ENCODE results near the gene HMCN2.
A peak's percentile ranks its signal among the peaks of the same experiment; 100 is the strongest.

Gene HMCN2

DNA sequence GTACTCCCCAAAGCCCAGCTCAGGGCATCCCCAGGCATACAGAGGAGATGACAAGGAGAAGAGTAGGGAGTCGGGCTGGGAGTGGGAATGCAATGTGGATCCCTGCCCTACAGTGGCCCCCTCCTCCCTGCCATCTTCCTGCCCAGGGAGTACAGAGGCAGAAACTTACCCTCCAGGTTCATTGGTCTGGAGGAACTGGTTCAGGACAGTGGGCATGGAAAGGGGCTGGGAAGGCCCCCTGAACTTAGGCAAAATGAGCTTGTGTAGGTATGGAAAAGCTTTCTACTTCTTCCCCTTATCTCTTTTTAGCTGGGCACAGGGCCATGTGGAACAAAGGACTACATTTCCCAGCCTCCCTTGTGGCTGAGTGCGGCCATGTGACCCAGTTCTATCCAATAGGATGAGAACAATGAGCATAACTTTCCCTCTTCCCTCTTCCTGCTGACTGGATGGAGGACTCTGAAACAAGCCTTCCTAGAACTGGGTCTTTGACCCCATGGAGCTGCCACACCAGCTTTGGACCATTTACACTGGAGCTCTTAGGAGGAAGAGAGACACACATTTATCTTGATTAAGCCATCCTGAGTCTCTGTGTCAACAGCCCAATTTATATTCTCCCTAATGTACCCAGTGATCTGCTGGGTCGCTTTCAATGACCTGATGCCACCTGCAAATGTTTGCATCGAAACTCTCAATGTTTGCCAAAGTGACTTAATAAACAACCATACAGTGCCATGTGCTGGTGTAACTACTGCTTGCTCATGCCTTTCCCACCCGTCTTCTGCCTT, 25.0 kb upstream of the HMCN2 start:
- H3K36me3 ChIP-seq (ENCODE audit: control insufficient read depth in 2 of 2, insufficient read depth in 2 of 2, low read length in 2 of 2) = no peaks in the 10 kb centered on the region
- H3K9me3 ChIP-seq (ENCODE audit: control insufficient read depth in 2 of 2, low read length in 2 of 2) = no peaks in the 10 kb centered on the region
- no peak overlapping the region for H3K27ac ChIP-seq (ENCODE audit: low read length)
- peaks cover 37% of the 10 kb centered on the region for H3K4me1 ChIP-seq (ENCODE audit: control insufficient read depth, insufficient read depth, low read length)
- H3K27me3 ChIP-seq (ENCODE audit: control insufficient read depth in 1 of 2, insufficient read depth in 2 of 2, low read length in 2 of 2) = no peaks in the 10 kb centered on the region
- H3K9ac ChIP-seq (ENCODE audit: low read length in 2 of 2) = no peak overlapping the region
- no peak overlapping the region for H3K4me3 ChIP-seq (ENCODE audit: low read length in 2 of 2)

DNA sequence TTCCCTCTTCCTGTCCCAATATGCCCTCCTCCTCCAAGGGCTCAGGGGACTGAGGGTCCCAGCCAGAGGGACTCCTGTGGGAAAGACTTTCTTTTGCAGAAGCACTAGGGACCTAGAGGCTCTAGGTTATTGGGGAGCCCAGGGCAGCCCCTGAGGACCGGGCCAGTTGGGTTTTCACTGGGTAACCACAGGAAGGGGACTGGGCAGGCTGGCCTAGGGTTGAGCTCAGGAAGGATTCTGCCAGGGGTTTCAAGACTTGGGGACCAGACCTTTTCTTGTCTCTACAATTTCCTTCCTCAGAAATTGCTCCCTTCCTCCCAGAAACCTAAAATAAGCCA, 24.4 kb upstream of the HMCN2 start:
- Histone ChIP-seq H3K9ac (ENCODE audit: low read length in 2 of 2) (no peak overlapping the region), H3K36me3 (ENCODE audit: control insufficient read depth in 2 of 2, insufficient read depth in 2 of 2, low read length in 2 of 2) (no peaks in the 10 kb centered on the region), H3K27me3 (ENCODE audit: control insufficient read depth in 1 of 2, insufficient read depth in 2 of 2, low read length in 2 of 2) (no peaks in the 10 kb centered on the region), H3K4me1 (ENCODE audit: control insufficient read depth, insufficient read depth, low read length) (peaks cover 32% of the 10 kb centered on the region), H3K27ac (ENCODE audit: low read length) (no peak overlapping the region), H3K9me3 (ENCODE audit: control insufficient read depth in 2 of 2, low read length in 2 of 2) (no peaks in the 10 kb centered on the region), H3K4me3 (ENCODE audit: low read length in 2 of 2) (no peak overlapping the region)

- no peaks in the 10 kb centered on the region for H3K27me3 ChIP-seq (ENCODE audit: control insufficient read depth in 1 of 2, insufficient read depth in 2 of 2, low read length in 2 of 2)
- no peaks in the 10 kb centered on the region for H3K36me3 ChIP-seq (ENCODE audit: control insufficient read depth in 2 of 2, insufficient read depth in 2 of 2, low read length in 2 of 2)
- no peak overlapping the region for H3K27ac ChIP-seq (ENCODE audit: low read length)
- peak overlapping the region; percentile 36 to 63 for H3K4me3 ChIP-seq (ENCODE audit: low read length in 2 of 2)
- no peak overlapping the region for H3K9ac ChIP-seq (ENCODE audit: low read length in 2 of 2)
- H3K4me1 ChIP-seq (ENCODE audit: control insufficient read depth, insufficient read depth, low read length) = peaks cover 22% of the 10 kb centered on the region
- no peaks in the 10 kb centered on the region for H3K9me3 ChIP-seq (ENCODE audit: control insufficient read depth in 2 of 2, low read length in 2 of 2)
These were observed 23.1 kb upstream of the HMCN2 start for GRCh38 chr9:130242270-130243014.

DNA sequence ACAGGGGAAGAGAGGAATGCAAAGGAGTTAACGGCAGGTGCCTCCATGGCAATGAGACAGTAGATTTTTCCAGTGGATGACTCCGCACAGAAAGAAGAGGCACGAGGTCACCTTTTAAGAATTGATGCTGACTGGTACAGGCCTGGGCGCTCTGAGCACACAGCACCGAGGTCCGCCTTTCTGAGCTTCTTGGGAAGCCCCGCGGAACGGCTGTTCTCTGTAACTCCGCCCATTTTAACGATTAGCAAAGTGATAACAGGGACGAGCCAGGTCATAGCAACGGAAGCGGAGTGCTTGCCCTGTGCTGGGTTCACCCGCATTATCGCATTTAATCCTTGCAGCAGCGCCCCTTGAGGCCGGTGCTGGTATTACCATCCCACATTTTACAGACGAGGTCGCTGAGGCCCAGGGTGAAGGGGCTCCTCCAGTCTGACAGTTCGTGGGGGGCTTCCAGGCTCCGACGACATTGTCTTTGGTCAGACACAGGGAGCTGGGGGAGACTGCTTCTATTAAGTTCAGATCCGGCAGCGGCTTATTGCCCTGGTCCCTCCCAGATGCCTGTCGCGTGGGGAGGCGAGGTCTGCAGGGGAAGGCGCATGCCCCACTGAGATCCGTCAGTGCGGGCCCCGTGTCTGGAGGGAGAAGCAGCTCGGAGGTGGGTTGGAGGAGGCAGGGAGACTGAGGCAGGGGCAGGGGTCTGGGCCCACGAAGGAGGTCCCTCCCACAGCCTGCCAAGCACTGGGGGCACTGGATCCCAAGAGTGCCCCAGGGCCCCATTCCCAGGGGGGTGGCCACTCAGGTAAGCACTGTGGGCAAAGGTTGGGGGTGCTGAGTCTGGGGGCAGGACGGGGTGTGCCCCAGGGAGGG, 22.3 kb upstream of the HMCN2 start:
- Histone ChIP-seq H3K9me3 (ENCODE audit: control insufficient read depth in 2 of 2, low read length in 2 of 2) (no peaks in the 10 kb centered on the region), H3K9ac (ENCODE audit: low read length in 2 of 2) (no peak overlapping the region), H3K27me3 (ENCODE audit: control insufficient read depth in 1 of 2, insufficient read depth in 2 of 2, low read length in 2 of 2) (no peaks in the 10 kb centered on the region), H3K27ac (ENCODE audit: low read length) (no peak overlapping the region), H3K4me1 (ENCODE audit: control insufficient read depth, insufficient read depth, low read length) (peaks cover 21% of the 10 kb centered on the region), H3K4me3 (ENCODE audit: low read length in 2 of 2) (peak overlapping the region; percentile 36 to 63), H3K36me3 (ENCODE audit: control insufficient read depth in 2 of 2, insufficient read depth in 2 of 2, low read length in 2 of 2) (no peaks in the 10 kb centered on the region)

GRCh38 chr9:130243882-130244170, 21.7 kb upstream of the HMCN2 start:
- H3K9ac ChIP-seq (ENCODE audit: low read length in 2 of 2) = no peak overlapping the region
- H3K27ac ChIP-seq (ENCODE audit: low read length) = no peak overlapping the region
- H3K27me3 ChIP-seq (ENCODE audit: control insufficient read depth in 1 of 2, insufficient read depth in 2 of 2, low read length in 2 of 2) = no peaks in the 10 kb centered on the region
- H3K9me3 ChIP-seq (ENCODE audit: control insufficient read depth in 2 of 2, low read length in 2 of 2) = no peaks in the 10 kb centered on the region
- H3K36me3 ChIP-seq (ENCODE audit: control insufficient read depth in 2 of 2, insufficient read depth in 2 of 2, low read length in 2 of 2) = no peaks in the 10 kb centered on the region
- peaks cover 20% of the 10 kb centered on the region for H3K4me1 ChIP-seq (ENCODE audit: control insufficient read depth, insufficient read depth, low read length)
- H3K4me3 ChIP-seq (ENCODE audit: low read length in 2 of 2) = no peak overlapping the region

DNA sequence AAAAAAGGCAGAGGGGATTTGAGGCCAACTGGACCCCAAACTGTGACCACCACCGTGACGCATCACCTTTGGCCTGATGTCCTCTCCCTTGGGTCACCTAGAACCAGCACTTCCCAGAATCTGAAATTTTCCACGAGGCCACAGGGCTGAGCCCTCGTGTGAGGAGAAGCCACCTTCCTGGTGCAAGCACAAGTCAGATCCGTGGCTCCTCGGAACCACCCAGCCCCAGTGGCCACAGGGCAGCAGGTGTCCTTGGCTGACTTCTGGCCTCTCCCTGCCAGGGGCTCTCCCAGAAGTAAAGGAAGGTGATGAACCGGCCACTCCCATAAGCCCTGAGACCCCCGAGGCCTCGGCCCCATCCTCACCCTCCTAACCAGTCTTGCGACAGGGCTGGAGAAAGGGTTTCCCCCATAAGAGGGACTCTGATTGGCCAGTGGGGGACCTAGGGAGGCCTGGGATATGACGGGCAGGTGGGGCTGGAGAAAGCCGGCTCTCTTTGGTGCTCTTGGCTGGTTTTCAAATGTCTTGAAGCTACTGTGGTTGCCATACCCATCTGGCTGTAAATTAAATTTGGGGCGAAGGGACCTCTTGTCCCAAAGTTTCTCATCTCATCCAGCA, 20.9 kb upstream of the HMCN2 start:
- Histone ChIP-seq H3K9ac (ENCODE audit: low read length in 2 of 2) (no peak overlapping the region), H3K4me1 (ENCODE audit: control insufficient read depth, insufficient read depth, low read length) (peaks cover 20% of the 10 kb centered on the region), H3K27me3 (ENCODE audit: control insufficient read depth in 1 of 2, insufficient read depth in 2 of 2, low read length in 2 of 2) (no peaks in the 10 kb centered on the region), H3K4me3 (ENCODE audit: low read length in 2 of 2) (no peak overlapping the region), H3K9me3 (ENCODE audit: control insufficient read depth in 2 of 2, low read length in 2 of 2) (no peaks in the 10 kb centered on the region), H3K27ac (ENCODE audit: low read length) (no peak overlapping the region), H3K36me3 (ENCODE audit: control insufficient read depth in 2 of 2, insufficient read depth in 2 of 2, low read length in 2 of 2) (no peaks in the 10 kb centered on the region)

DNA sequence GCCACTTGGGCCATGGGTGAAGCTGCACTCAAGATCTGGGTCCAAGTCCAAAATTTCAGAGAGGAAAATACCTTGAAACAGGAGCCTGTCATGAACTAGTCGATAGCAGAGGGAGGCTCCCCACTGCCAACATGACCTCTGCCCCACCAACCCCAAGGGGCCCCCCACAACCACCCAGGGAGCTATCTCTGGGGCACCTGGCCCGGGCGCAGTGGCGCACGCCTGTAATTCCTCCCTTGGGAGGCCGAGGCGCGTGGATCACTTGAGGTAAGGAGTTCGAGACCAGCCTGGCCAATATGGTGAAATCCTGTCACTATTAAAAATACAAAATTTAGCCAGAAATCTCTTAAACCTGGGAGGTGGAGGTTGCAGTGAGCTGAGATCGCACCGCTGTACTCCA, 20.1 kb upstream of the HMCN2 start:
- no peaks in the 10 kb centered on the region for H3K36me3 ChIP-seq (ENCODE audit: control insufficient read depth in 2 of 2, insufficient read depth in 2 of 2, low read length in 2 of 2)
- H3K9ac ChIP-seq (ENCODE audit: low read length in 2 of 2) = no peak overlapping the region
- peaks cover 20% of the 10 kb centered on the region for H3K4me1 ChIP-seq (ENCODE audit: control insufficient read depth, insufficient read depth, low read length)
- no peak overlapping the region for H3K27ac ChIP-seq (ENCODE audit: low read length)
- H3K27me3 ChIP-seq (ENCODE audit: control insufficient read depth in 1 of 2, insufficient read depth in 2 of 2, low read length in 2 of 2) = no peaks in the 10 kb centered on the region
- no peaks in the 10 kb centered on the region for H3K9me3 ChIP-seq (ENCODE audit: control insufficient read depth in 2 of 2, low read length in 2 of 2)
- H3K4me3 ChIP-seq (ENCODE audit: low read length in 2 of 2) = no peak overlapping the region

GRCh38 chr9:130246126-130246525, 19.4 kb upstream of the HMCN2 start:
- H3K36me3 ChIP-seq (ENCODE audit: control insufficient read depth in 2 of 2, insufficient read depth in 2 of 2, low read length in 2 of 2) = no peaks in the 10 kb centered on the region
- no peak overlapping the region for H3K4me3 ChIP-seq (ENCODE audit: low read length in 2 of 2)
- no peak overlapping the region for H3K9ac ChIP-seq (ENCODE audit: low read length in 2 of 2)
- H3K4me1 ChIP-seq (ENCODE audit: control insufficient read depth, insufficient read depth, low read length) = peaks cover 15% of the 10 kb centered on the region
- peaks cover 0 to 2% of the 10 kb centered on the region in 2 donors for H3K9me3 ChIP-seq (ENCODE audit: control insufficient read depth in 2 of 2, low read length in 2 of 2)
- H3K27me3 ChIP-seq (ENCODE audit: control insufficient read depth in 1 of 2, insufficient read depth in 2 of 2, low read length in 2 of 2) = no peaks in the 10 kb centered on the region
- H3K27ac ChIP-seq (ENCODE audit: low read length) = no peak overlapping the region

DNA sequence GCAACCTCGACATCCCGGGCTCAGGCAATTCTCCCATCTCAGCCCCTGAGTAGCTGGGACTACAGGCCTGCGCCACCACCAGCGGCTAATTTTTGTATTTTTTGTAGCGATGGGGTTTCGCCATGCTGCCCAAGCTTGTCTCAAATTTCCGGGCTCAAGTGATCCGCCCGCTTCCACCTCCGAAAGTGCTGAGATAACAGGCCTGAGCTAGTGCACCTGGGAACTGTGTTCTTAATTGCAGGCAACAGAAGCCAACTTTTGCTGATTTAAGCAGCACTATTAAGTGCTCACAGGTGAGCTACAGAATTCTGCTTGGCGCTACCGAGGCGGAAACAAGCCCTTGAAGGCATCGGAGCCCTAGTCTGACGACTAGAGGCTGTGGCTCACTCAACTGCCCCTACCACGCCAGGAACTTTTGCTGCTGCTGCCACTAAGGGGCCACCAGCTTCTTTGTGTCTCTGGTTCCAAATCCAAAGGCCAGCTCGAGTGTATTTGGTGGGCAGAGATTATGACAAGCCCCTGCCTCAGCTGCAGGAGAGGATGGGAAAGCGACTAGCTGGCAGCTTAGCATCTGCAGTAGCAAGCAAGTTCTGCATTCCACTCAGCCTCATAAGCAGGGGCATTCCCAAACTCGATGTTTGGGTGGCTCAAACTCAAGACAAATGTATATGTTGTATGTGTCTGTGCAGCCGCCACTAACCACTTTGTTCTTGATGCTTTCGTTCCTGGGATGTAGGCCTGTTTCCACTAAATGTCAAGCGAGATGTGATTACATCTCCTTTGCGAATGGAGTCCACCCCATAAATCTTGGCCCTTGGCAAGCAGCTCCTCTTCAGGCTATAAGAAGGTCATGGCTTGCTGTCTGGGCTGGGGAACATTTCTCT, 10.6 kb upstream of the HMCN2 start:
- H3K27ac ChIP-seq (ENCODE audit: low read length) = no peak overlapping the region
- H3K9me3 ChIP-seq (ENCODE audit: control insufficient read depth in 2 of 2, low read length in 2 of 2) = peaks cover 0 to 2% of the 10 kb centered on the region in 2 donors
- H3K9ac ChIP-seq (ENCODE audit: low read length in 2 of 2) = no peak overlapping the region
- H3K36me3 ChIP-seq (ENCODE audit: control insufficient read depth in 2 of 2, insufficient read depth in 2 of 2, low read length in 2 of 2) = no peaks in the 10 kb centered on the region
- H3K4me3 ChIP-seq (ENCODE audit: low read length in 2 of 2) = no peak overlapping the region
- H3K4me1 ChIP-seq (ENCODE audit: control insufficient read depth, insufficient read depth, low read length) = peaks cover 4% of the 10 kb centered on the region
- H3K27me3 ChIP-seq (ENCODE audit: control insufficient read depth in 1 of 2, insufficient read depth in 2 of 2, low read length in 2 of 2) = no peaks in the 10 kb centered on the region

DNA sequence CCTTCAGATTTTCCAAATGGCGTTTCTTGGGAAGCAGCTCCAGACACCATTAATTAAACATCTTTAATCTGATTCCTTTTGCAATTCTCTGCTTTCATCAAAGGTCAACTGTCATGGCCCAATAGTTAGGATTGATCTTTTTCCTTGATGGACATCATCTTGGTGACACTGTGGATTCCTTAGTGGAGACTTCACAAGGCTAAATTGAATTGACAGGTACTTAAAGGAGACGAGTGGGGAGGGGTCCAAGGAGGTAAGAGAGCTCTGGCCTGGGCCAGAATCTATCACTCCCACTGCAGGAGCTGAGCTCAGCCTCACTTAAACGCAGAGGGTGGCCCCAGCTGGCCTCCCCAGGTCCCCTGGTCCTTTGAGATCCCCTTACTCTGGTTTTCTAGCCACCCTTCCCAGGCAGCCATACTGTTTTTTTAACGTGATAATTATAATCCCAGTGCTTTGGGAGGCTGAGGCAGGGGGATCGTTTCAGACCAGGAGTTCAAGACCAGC, 9.9 kb upstream of the HMCN2 start:
- no peak overlapping the region for H3K27ac ChIP-seq (ENCODE audit: low read length)
- no peaks in the 10 kb centered on the region for H3K36me3 ChIP-seq (ENCODE audit: control insufficient read depth in 2 of 2, insufficient read depth in 2 of 2, low read length in 2 of 2)
- H3K4me1 ChIP-seq (ENCODE audit: control insufficient read depth, insufficient read depth, low read length) = peaks cover 4% of the 10 kb centered on the region
- no peaks in the 10 kb centered on the region for H3K27me3 ChIP-seq (ENCODE audit: control insufficient read depth in 1 of 2, insufficient read depth in 2 of 2, low read length in 2 of 2)
- H3K4me3 ChIP-seq (ENCODE audit: low read length in 2 of 2) = no peak overlapping the region
- no peak overlapping the region for H3K9ac ChIP-seq (ENCODE audit: low read length in 2 of 2)
- peaks cover 0 to 2% of the 10 kb centered on the region in 2 donors for H3K9me3 ChIP-seq (ENCODE audit: control insufficient read depth in 2 of 2, low read length in 2 of 2)
